ENCODE measurements around the gene TGFBR2.

The TGFBR2 gene

GRCh38 chr3:30605706-30606300 lies 598 bp upstream of the TGFBR2 start:
- H3K4me3 ChIP-seq (ENCODE audit: low read depth, low read length), result peak overlapping the region; percentile 76
- in situ Hi-C loops (cut with HindIII; ENCODE audit: low sequenced_read_pairs), result no loop called here
- TF ChIP-seq CTCF (IDR thresholded peaks at IDR 0.05; ENCODE audit: low read depth, low read length, missing control alignments), result no peak
- no peak for DNase-seq (ENCODE audit: low read depth)

GRCh38 chr3:30607032-30607833 lies 832 bp downstream of the TGFBR2 start:
- in situ Hi-C loops (cut with HindIII; ENCODE audit: low sequenced_read_pairs), result no loop called here
- H3K4me3 ChIP-seq (ENCODE audit: low read depth, low read length), result peak overlapping the region; percentile 76
- TF ChIP-seq CTCF (IDR thresholded peaks at IDR 0.05; ENCODE audit: low read depth, low read length, missing control alignments), result no peak
- DNase-seq (ENCODE audit: low read depth), result no peak

GRCh38 chr3:30608598-30608947 lies 2.2 kb downstream of the TGFBR2 start:
- no peak for TF ChIP-seq CTCF (IDR thresholded peaks at IDR 0.05; ENCODE audit: low read depth, low read length, missing control alignments)
- peak overlapping the region; percentile 76 for H3K4me3 ChIP-seq (ENCODE audit: low read depth, low read length)
- in situ Hi-C loops (cut with HindIII; ENCODE audit: low sequenced_read_pairs), result no loop called here
- DNase-seq (ENCODE audit: low read depth), result no peak

- no peak for DNase-seq (ENCODE audit: low read depth)
- no peak overlapping the region for H3K4me3 ChIP-seq (ENCODE audit: low read depth, low read length)
- TF ChIP-seq CTCF (IDR thresholded peaks at IDR 0.05; ENCODE audit: low read depth, low read length, missing control alignments), result no peak
- in situ Hi-C loops (cut with HindIII; ENCODE audit: low sequenced_read_pairs), result no loop called here
Observed at GRCh38 chr3:30609930-30610701, 3.7 kb downstream of the TGFBR2 start.

- in situ Hi-C loops (cut with HindIII; ENCODE audit: low sequenced_read_pairs), result no loop called here
- DNase-seq (ENCODE audit: low read depth), result no peak
- H3K4me3 ChIP-seq (ENCODE audit: low read depth, low read length), result no peak overlapping the region
- no peak for TF ChIP-seq CTCF (IDR thresholded peaks at IDR 0.05; ENCODE audit: low read depth, low read length, missing control alignments)
Observed at GRCh38 chr3:30610702-30611368, 4.4 kb downstream of the TGFBR2 start.
